Natural killer cell (primary cell): Measurements from ENCODE around the gene ASF1A. TPM values are rescaled to one million over a fixed set of nuclear protein-coding genes. Genes with fewer than 3 reads are reported as not detected.

Source experiments
- ATAC-seq, 3 donors: fragments of 150-1000 bp in 2 of 3; fragments of 200-7000 bp in 1 of 3; cut with Tn5 transposase; 1 replicate in 1 of 3; 2 replicates in 2 of 3; pipeline ENCODE4 v1.10.0; 2021; ENCODE audit warnings: mild to moderate bottlenecking in 2 of 3, moderate library complexity in 2 of 3
- DNase-seq, 2 donors: peaks; one replicate each; pipeline versions ENCODE4 v3.0.0 to v3.0.0-alpha.2; 2013 to 2021; ENCODE audit warnings: mixed read lengths in 1 of 2
- H3K27ac ChIP-seq: one replicate; pipeline ENCODE4 v1.5.1; 2013; ENCODE audit warnings: mild to moderate bottlenecking, low read length
- H3K27me3 ChIP-seq: one replicate; pipeline ENCODE4 v1.6.1; 2013; ENCODE audit warnings: low read length; ENCODE audit not compliant: control insufficient read depth, insufficient read depth
- H3K36me3 ChIP-seq: one replicate; pipeline ENCODE4 v1.6.1; 2013; ENCODE audit warnings: low read length; ENCODE audit not compliant: control insufficient read depth, insufficient read depth
- H3K4me1 ChIP-seq: one replicate; pipeline ENCODE4 v1.6.1; 2013; ENCODE audit warnings: low read length; ENCODE audit not compliant: control insufficient read depth, insufficient read depth
- H3K4me3 ChIP-seq: one replicate; pipeline ENCODE4 v1.5.1; 2013; ENCODE audit warnings: low read length
- H3K9me3 ChIP-seq: one replicate; pipeline ENCODE4 v1.6.1; 2013; ENCODE audit warnings: low read length; ENCODE audit not compliant: control insufficient read depth, insufficient read depth
- H3K27ac Mint-ChIP-seq, 2 donors: one replicate each; pipeline ENCODE4 v1.8.0; 2022; ENCODE audit warnings: mild to moderate bottlenecking in 2 of 2, mixed read lengths in 2 of 2, moderate library complexity in 1 of 2
- H3K27me3 Mint-ChIP-seq, 2 donors: one replicate each; pipeline ENCODE4 v1.8.0; 2022; ENCODE audit warnings: low read depth in 2 of 2, mixed read lengths in 2 of 2
- H3K36me3 Mint-ChIP-seq: one replicate; pipeline ENCODE4 v1.8.0; 2022; ENCODE audit warnings: mixed read lengths
- H3K4me1 Mint-ChIP-seq, 2 donors: one replicate each; pipeline ENCODE4 v1.8.0; 2022; ENCODE audit warnings: mixed read lengths in 2 of 2
- H3K4me3 Mint-ChIP-seq: one replicate; pipeline ENCODE4 v1.8.0; 2022; ENCODE audit warnings: mild to moderate bottlenecking, moderate library complexity, mixed read lengths
- H3K9me3 Mint-ChIP-seq, 2 donors: one replicate each; pipeline ENCODE4 v1.8.0; 2022; ENCODE audit warnings: mixed read lengths in 2 of 2
- WGBS: methylation state at CpG from one replicate; pipeline ENCODE4 v1.1.7; 2013; ENCODE audit warnings: missing lambda C conversion rate; ENCODE audit not compliant: insufficient coverage; 5-methylcytosine and 5-hydroxymethylcytosine counted together
- intact Hi-C: fragments of 100-400 bp; cut with micrococcal nuclease; formaldehyde crosslinking; loops from one replicate; pipeline ENCODE4 v1.14.2; 2022
- total RNA-seq, 4 donors: library from RNA; stranded (reverse); fragments of 120-200 nt in 1 of 4; gene quantifications; one replicate each; pipeline versions ENCODE4 v1.2.3 to v1.2.4, GENCODE V29; 2013 to 2022
- TF ChIP-seq, protein P1 (sequence below): fragments of 200-600 bp; IDR thresholded peaks from one replicate; pipeline ENCODE4 v1.8.0; 2022; ENCODE audit warnings: antibody characterized with exemption

Gene ASF1A
- total RNA-seq, 3 donors from 2014 or later (not counting 1 experiment from before 2014, with no cell fraction given) = 9.2 to 14.5 (median 10.8) TPM

DNA sequence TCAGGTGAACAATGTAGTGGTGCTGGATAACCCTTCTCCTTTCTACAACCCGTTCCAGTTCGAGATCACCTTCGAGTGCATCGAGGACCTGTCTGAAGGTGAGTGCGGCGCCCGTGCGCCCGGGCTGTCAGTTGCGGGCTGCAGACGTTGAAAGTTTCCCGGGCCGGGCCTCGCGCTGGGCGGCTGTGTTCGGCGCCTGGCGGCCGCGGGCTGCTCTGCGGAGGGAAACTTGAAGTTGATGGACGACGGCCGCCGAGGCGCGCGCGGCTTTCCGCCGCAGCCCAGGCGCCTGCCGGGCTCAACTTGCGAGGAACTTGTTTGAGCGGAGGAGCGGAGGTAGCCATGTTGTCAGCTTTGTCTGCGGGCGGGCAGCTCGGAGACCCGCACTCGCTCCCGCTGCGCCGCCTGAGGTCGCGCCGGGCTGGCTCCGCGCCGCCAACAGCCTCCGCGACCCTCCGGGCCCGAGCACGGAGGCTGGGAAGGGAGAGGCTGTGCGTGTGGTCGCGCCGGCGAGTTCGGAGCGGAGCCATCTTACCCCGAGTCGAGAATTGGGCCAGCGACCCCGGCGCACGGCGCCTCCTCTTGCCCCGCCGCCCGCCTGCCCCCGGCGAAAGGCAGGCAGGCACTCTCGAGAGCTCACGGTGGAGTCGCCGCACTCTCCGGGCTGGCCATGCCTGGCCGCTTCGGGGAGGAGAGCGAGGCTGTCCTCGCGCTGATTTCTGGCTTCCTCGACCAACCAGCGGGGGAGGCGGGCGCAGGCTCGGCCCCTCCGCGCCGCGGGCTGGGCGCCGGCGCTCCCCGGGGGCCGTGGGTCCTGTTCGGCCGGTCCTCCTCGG, 691 bp downstream of the ASF1A start:
- peaks cover 5% of the 10 kb centered on the region for H3K36me3 ChIP-seq
- WGBS = under 1% methylated on average over 102 of the region's 102 CpGs
- peaks cover 14% of the 10 kb centered on the region for H3K4me1 ChIP-seq
- H3K9me3 Mint-ChIP-seq = no peaks in the 10 kb centered on the region
- peaks cover 53 to 60% of the 10 kb centered on the region in 2 donors for H3K4me1 Mint-ChIP-seq
- peak; percentile 47 to 66 (median 63) for ATAC-seq
- no peaks in the 10 kb centered on the region for H3K27me3 Mint-ChIP-seq
- H3K27me3 ChIP-seq = no peaks in the 10 kb centered on the region
- peak; percentile 69 to 81 for DNase-seq
- H3K27ac Mint-ChIP-seq = peak overlapping the region; percentile 97 to 99
- H3K4me3 Mint-ChIP-seq = peak overlapping the region; percentile 100
- H3K4me3 ChIP-seq = peak overlapping the region; percentile 91
- intact Hi-C loops = loop anchor here (1.0 to 10.0 kb wide), 4 partner anchors 84 to 1290 kb away; partner anchors contain the start of genes GOPC and MAN1A1
- no peaks in the 10 kb centered on the region for H3K36me3 Mint-ChIP-seq
- TF ChIP-seq, protein P1, sequence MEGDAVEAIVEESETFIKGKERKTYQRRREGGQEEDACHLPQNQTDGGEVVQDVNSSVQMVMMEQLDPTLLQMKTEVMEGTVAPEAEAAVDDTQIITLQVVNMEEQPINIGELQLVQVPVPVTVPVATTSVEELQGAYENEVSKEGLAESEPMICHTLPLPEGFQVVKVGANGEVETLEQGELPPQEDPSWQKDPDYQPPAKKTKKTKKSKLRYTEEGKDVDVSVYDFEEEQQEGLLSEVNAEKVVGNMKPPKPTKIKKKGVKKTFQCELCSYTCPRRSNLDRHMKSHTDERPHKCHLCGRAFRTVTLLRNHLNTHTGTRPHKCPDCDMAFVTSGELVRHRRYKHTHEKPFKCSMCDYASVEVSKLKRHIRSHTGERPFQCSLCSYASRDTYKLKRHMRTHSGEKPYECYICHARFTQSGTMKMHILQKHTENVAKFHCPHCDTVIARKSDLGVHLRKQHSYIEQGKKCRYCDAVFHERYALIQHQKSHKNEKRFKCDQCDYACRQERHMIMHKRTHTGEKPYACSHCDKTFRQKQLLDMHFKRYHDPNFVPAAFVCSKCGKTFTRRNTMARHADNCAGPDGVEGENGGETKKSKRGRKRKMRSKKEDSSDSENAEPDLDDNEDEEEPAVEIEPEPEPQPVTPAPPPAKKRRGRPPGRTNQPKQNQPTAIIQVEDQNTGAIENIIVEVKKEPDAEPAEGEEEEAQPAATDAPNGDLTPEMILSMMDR = no peak
- no peaks in the 10 kb centered on the region for H3K9me3 ChIP-seq
- peak overlapping the region; percentile 84 for H3K27ac ChIP-seq

- Histone ChIP-seq H3K27ac (peak overlapping the region; percentile 84), H3K9me3 (no peaks in the 10 kb centered on the region), H3K27me3 (no peaks in the 10 kb centered on the region), H3K36me3 (peaks cover 10% of the 10 kb centered on the region), H3K4me1 (peaks cover 14% of the 10 kb centered on the region), H3K4me3 (peak overlapping the region; percentile 91)
- Mint-ChIP-seq H3K27me3 (no peaks in the 10 kb centered on the region), H3K4me3 (peak overlapping the region; percentile 81), H3K36me3 (no peaks in the 10 kb centered on the region), H3K4me1 (peaks cover 56 to 64% of the 10 kb centered on the region in 2 donors), H3K27ac (peak overlapping the region; percentile 97 to 99), H3K9me3 (no peaks in the 10 kb centered on the region)
- intact Hi-C loops = loop anchor here (10.0 kb wide), 1 partner anchor 1290 kb away; the partner anchor contains the start of gene GOPC
- ATAC-seq (no peak), DNase-seq (no peak)
- WGBS = 0% methylated on average over 6 of the region's 11 CpGs
- TF ChIP-seq, protein P1 = no peak
These were observed 1.3 kb downstream of the ASF1A start for GRCh38 chr6:118895261-118895560.

- H3K36me3 ChIP-seq = peaks cover 12% of the 10 kb centered on the region
- no peaks in the 10 kb centered on the region for H3K9me3 Mint-ChIP-seq
- intact Hi-C loops = loop anchor here (1.0 to 10.0 kb wide), 2 partner anchors 38 to 1291 kb away; partner anchors contain the start of gene GOPC
- H3K27ac ChIP-seq = no peak overlapping the region
- H3K27me3 Mint-ChIP-seq = no peaks in the 10 kb centered on the region
- no peak for ATAC-seq
- no peak for DNase-seq
- peaks cover 14% of the 10 kb centered on the region for H3K4me1 ChIP-seq
- no peaks in the 10 kb centered on the region for H3K27me3 ChIP-seq
- no peaks in the 10 kb centered on the region for H3K36me3 Mint-ChIP-seq
- H3K4me3 Mint-ChIP-seq = peak overlapping the region; percentile 65
- no peak overlapping the region for H3K4me3 ChIP-seq
- TF ChIP-seq, protein P1 = no peak
- peak overlapping the region; percentile 97 to 99 for H3K27ac Mint-ChIP-seq
- H3K9me3 ChIP-seq = no peaks in the 10 kb centered on the region
- no CpG with 5 or more reads among the region's 2 CpGs for WGBS
- peaks cover 61 to 69% of the 10 kb centered on the region in 2 donors for H3K4me1 Mint-ChIP-seq
These were observed 1.9 kb downstream of the ASF1A start for GRCh38 chr6:118895859-118896258.
